Prostate gland (tissue), 2 donors: ENCODE results near the gene SPATS2.

Source experiments
- CTCF ChIP-seq, 4 experiments: fragments of 200-600 bp in 2 of 4; fragments of 450-650 bp in 2 of 4; sonication (generic) in 2 of 4; IDR thresholded peaks; 1 replicate in 3 of 4; 2 replicates in 1 of 4; pipeline ENCODE4 v1.5.1; 2016 to 2019; ENCODE audit warnings: antibody characterized with exemption in 4 of 4, mild to moderate bottlenecking in 2 of 4, moderate library complexity in 2 of 4
- POLR2A ChIP-seq: fragments of 450-650 bp; IDR thresholded peaks from one replicate; pipeline ENCODE4 v1.6.1; 2016; ENCODE audit warnings: antibody characterized with exemption, mild to moderate bottlenecking
- POLR2AphosphoS5 ChIP-seq: sonication (generic); formaldehyde crosslinking; IDR thresholded peaks from one replicate; pipeline ENCODE4 v1.6.1; 2017; ENCODE audit warnings: antibody characterized with exemption

- TF ChIP-seq CTCF (IDR thresholded peaks at IDR 0.05) (no peak), POLR2AphosphoS5 (no peak), POLR2A (no peak)
These were observed 45.7 kb downstream of the SPATS2 start for GRCh38 chr12:49413010-49413409.
